ENCODE measurements around the gene MTOR. TPM values are rescaled to one million over a fixed set of nuclear protein-coding genes. Genes with fewer than 3 reads are reported as not detected.

MTOR gene
- total and polyA plus RNA-seq, 5 donors: 19.2 to 35.5 (median 28.5) TPM

GRCh38 chr1:11147197-11147770, 115.1 kb downstream of the MTOR start:
- intact Hi-C loops (cut with DNase I): no loop called here
- WGBS: 57% methylated on average over 4 of the region's 4 CpGs
- ATAC-seq: no peak

GRCh38 chr1:11145741-11146140, 116.6 kb downstream of the MTOR start:
- Histone ChIP-seq H3K4me3 (ENCODE audit: low read length) (no peak overlapping the region), H3K27ac (ENCODE audit: low read length) (no peak overlapping the region), H3K27me3 (ENCODE audit: control insufficient read depth, insufficient read depth) (no peaks in the 10 kb centered on the region), H3K9me3 (ENCODE audit: control insufficient read depth, low read length) (no peaks in the 10 kb centered on the region), H3K4me1 (ENCODE audit: control insufficient read depth, insufficient read depth, low read length) (peaks cover 3% of the 10 kb centered on the region)
- intact Hi-C loops (cut with DNase I): no loop called here
- 90% methylated on average over 6 of the region's 6 CpGs for WGBS
- DNase-seq (no peak), ATAC-seq (no peak)

More at GRCh38 chr1:11147197-11147770, 115.1 kb downstream of the MTOR start:
- no peak for DNase-seq
- Histone ChIP-seq H3K4me3 (ENCODE audit: low read length) (no peak overlapping the region), H3K4me1 (ENCODE audit: control insufficient read depth, insufficient read depth, low read length) (peaks cover 13% of the 10 kb centered on the region), H3K27ac (ENCODE audit: low read length) (no peak overlapping the region), H3K27me3 (ENCODE audit: control insufficient read depth, insufficient read depth) (no peaks in the 10 kb centered on the region), H3K9me3 (ENCODE audit: control insufficient read depth, low read length) (no peaks in the 10 kb centered on the region)

GRCh38 chr1:11144570-11145256, 117.6 kb downstream of the MTOR start:
- peaks cover 3% of the 10 kb centered on the region for H3K4me1 ChIP-seq (ENCODE audit: control insufficient read depth, insufficient read depth, low read length)
- intact Hi-C loops (cut with DNase I): no loop called here
- no peaks in the 10 kb centered on the region for H3K9me3 ChIP-seq (ENCODE audit: control insufficient read depth, low read length)
- no peaks in the 10 kb centered on the region for H3K27me3 ChIP-seq (ENCODE audit: control insufficient read depth, insufficient read depth)
- ATAC-seq (no peak), DNase-seq (no peak)
- peak overlapping the region; percentile 17 for H3K27ac ChIP-seq (ENCODE audit: low read length)
- WGBS: 61% methylated on average over 12 of the region's 12 CpGs
- no peak overlapping the region for H3K4me3 ChIP-seq (ENCODE audit: low read length)

GRCh38 chr1:11143907-11144306, 118.4 kb downstream of the MTOR start:
- no peak overlapping the region for H3K4me3 ChIP-seq (ENCODE audit: low read length)
- no peaks in the 10 kb centered on the region for H3K27me3 ChIP-seq (ENCODE audit: control insufficient read depth, insufficient read depth)
- H3K27ac ChIP-seq (ENCODE audit: low read length): peak overlapping the region; percentile 68
- H3K9me3 ChIP-seq (ENCODE audit: control insufficient read depth, low read length): no peaks in the 10 kb centered on the region
- intact Hi-C loops (cut with DNase I): no loop called here
- DNase-seq: no peak
- H3K4me1 ChIP-seq (ENCODE audit: control insufficient read depth, insufficient read depth, low read length): peaks cover 3% of the 10 kb centered on the region
- ATAC-seq: peak; percentile 41 to 59
- 43% methylated on average over 2 of the region's 2 CpGs for WGBS

GRCh38 chr1:11143401-11143800, 119.0 kb downstream of the MTOR start:
- intact Hi-C loops (cut with DNase I): no loop called here
- Histone ChIP-seq H3K27ac (ENCODE audit: low read length) (peak overlapping the region; percentile 53), H3K27me3 (ENCODE audit: control insufficient read depth, insufficient read depth) (no peaks in the 10 kb centered on the region), H3K9me3 (ENCODE audit: control insufficient read depth, low read length) (no peaks in the 10 kb centered on the region), H3K4me3 (ENCODE audit: low read length) (no peak overlapping the region), H3K4me1 (ENCODE audit: control insufficient read depth, insufficient read depth, low read length) (peaks cover 3% of the 10 kb centered on the region)
- ATAC-seq: no peak
- no peak for DNase-seq
- WGBS: 90% methylated on average over 5 of the region's 5 CpGs

- intact Hi-C loops (cut with DNase I): no loop called here
- H3K27ac ChIP-seq (ENCODE audit: low read length): peak overlapping the region; percentile 7
- ATAC-seq: peak in 1 of 2 donors; percentile 54
Measured at GRCh38 chr1:11142618-11143391, 119.5 kb downstream of the MTOR start.

GRCh38 chr1:11138952-11139351, 123.4 kb downstream of the MTOR start:
- H3K27me3 ChIP-seq (ENCODE audit: control insufficient read depth, insufficient read depth): no peaks in the 10 kb centered on the region
- DNase-seq (no peak), ATAC-seq (no peak)
- no peak overlapping the region for H3K4me3 ChIP-seq (ENCODE audit: low read length)
- 85% methylated on average over 3 of the region's 3 CpGs for WGBS
- H3K9me3 ChIP-seq (ENCODE audit: control insufficient read depth, low read length): no peaks in the 10 kb centered on the region
- H3K4me1 ChIP-seq (ENCODE audit: control insufficient read depth, insufficient read depth, low read length): peaks cover 8% of the 10 kb centered on the region
- intact Hi-C loops (cut with DNase I): loop anchor here in 1 of 4 donors (10.0 kb wide), 1 partner anchor 116 kb away; no protein-coding TSS in a partner anchor
- H3K27ac ChIP-seq (ENCODE audit: low read length): no peak overlapping the region

More at GRCh38 chr1:11142618-11143391, 119.5 kb downstream of the MTOR start:
- no peak for DNase-seq
- H3K4me1 ChIP-seq (ENCODE audit: control insufficient read depth, insufficient read depth, low read length): peaks cover 3% of the 10 kb centered on the region
- 72% methylated on average over 4 of the region's 4 CpGs for WGBS
- H3K27me3 ChIP-seq (ENCODE audit: control insufficient read depth, insufficient read depth): no peaks in the 10 kb centered on the region
- H3K4me3 ChIP-seq (ENCODE audit: low read length): no peak overlapping the region
- no peaks in the 10 kb centered on the region for H3K9me3 ChIP-seq (ENCODE audit: control insufficient read depth, low read length)

GRCh38 chr1:11138029-11138428, 124.3 kb downstream of the MTOR start:
- intact Hi-C loops (cut with DNase I): loop anchor here in 1 of 4 donors (10.0 kb wide), 1 partner anchor 117 kb away; no protein-coding TSS in a partner anchor
- no peak overlapping the region for H3K4me3 ChIP-seq (ENCODE audit: low read length)
- WGBS: 91% methylated on average over 1 of the region's 1 CpG
- no peaks in the 10 kb centered on the region for H3K9me3 ChIP-seq (ENCODE audit: control insufficient read depth, low read length)
- H3K27ac ChIP-seq (ENCODE audit: low read length): no peak overlapping the region
- ATAC-seq: no peak
- peaks cover 5% of the 10 kb centered on the region for H3K4me1 ChIP-seq (ENCODE audit: control insufficient read depth, insufficient read depth, low read length)
- no peak for DNase-seq
- H3K27me3 ChIP-seq (ENCODE audit: control insufficient read depth, insufficient read depth): no peaks in the 10 kb centered on the region

- 84% methylated on average over 5 of the region's 5 CpGs for WGBS
- no peaks in the 10 kb centered on the region for H3K9me3 ChIP-seq (ENCODE audit: control insufficient read depth, low read length)
- H3K27me3 ChIP-seq (ENCODE audit: control insufficient read depth, insufficient read depth): no peaks in the 10 kb centered on the region
- no peak overlapping the region for H3K4me3 ChIP-seq (ENCODE audit: low read length)
- DNase-seq: no peak
- ATAC-seq: no peak
- intact Hi-C loops (cut with DNase I): loop anchor here in 1 of 4 donors (10.0 kb wide), 1 partner anchor 120 kb away; no protein-coding TSS in a partner anchor
- H3K27ac ChIP-seq (ENCODE audit: low read length): no peak overlapping the region
- peaks cover 5% of the 10 kb centered on the region for H3K4me1 ChIP-seq (ENCODE audit: control insufficient read depth, insufficient read depth, low read length)
Measured at GRCh38 chr1:11134898-11135266, 127.5 kb downstream of the MTOR start.

- peaks cover 5% of the 10 kb centered on the region for H3K4me1 ChIP-seq (ENCODE audit: control insufficient read depth, insufficient read depth, low read length)
- intact Hi-C loops (cut with DNase I): loop anchor here in 1 of 4 donors (10.0 kb wide), 1 partner anchor 120 kb away; no protein-coding TSS in a partner anchor
- 52% methylated on average over 5 of the region's 5 CpGs for WGBS
- no peaks in the 10 kb centered on the region for H3K9me3 ChIP-seq (ENCODE audit: control insufficient read depth, low read length)
- no peak overlapping the region for H3K27ac ChIP-seq (ENCODE audit: low read length)
- DNase-seq: peak in 2 of 3 donors; percentile 27 to 63
- ATAC-seq: peak; percentile 36 to 40
- no peaks in the 10 kb centered on the region for H3K27me3 ChIP-seq (ENCODE audit: control insufficient read depth, insufficient read depth)
- no peak overlapping the region for H3K4me3 ChIP-seq (ENCODE audit: low read length)
Measured at GRCh38 chr1:11134251-11134897, 128.0 kb downstream of the MTOR start.

Measured in right cardiac atrium (tissue), 5 donors.